GM21360 (cell line): ENCODE measurements around the gene RASAL2.
A peak's percentile ranks its signal among the peaks of the same experiment; 100 is the strongest.

Source experiments
- ATAC-seq: cut with Tn5 transposase; IDR thresholded peaks from one replicate; pipeline ENCODE4 v1.9.1; 2021; ENCODE audit warnings: mild to moderate bottlenecking, moderate library complexity; ENCODE audit not compliant: unreplicated experiment

RASAL2 gene

GRCh38 chr1:178528953-178529335 lies 435.0 kb downstream of the RASAL2 start:
- no peak for ATAC-seq

- ATAC-seq = no peak
Observed at GRCh38 chr1:178529364-178530036, 435.6 kb downstream of the RASAL2 start.

- ATAC-seq = no peak
Observed at GRCh38 chr1:178530037-178530402, 436.1 kb downstream of the RASAL2 start.

- ATAC-seq = no peak
Observed at GRCh38 chr1:178530502-178530901, 436.6 kb downstream of the RASAL2 start.

- no peak for ATAC-seq
Observed at GRCh38 chr1:178531887-178532286, 438.0 kb downstream of the RASAL2 start.

DNA sequence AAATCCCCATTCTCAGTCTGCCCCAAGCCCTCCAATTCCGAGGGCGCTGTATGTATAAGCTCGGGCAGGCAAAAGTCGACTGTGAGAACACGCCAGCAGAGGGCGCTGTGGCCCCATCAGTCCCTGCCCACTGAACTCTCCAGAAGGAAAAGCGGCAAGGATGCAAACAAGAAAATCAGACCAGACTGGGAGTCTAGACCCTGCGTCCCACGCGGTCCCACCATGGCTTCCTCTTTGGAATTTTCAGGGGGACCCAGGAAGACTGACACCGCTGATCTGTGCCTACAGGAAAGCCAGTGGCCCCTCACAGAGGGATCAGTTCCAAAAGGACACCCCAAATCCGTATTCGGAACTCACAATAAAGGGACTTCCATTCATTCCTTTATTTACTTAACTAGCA lies 438.5 kb downstream of the RASAL2 start:
- ATAC-seq = peak; percentile 88

- ATAC-seq = no peak
Observed at GRCh38 chr1:178533121-178533946, 439.4 kb downstream of the RASAL2 start.
